B cell (primary cell): ENCODE results near the gene PPP1R12B.

ENCODE experiments used
- EZH2 ChIP-seq: IDR thresholded peaks from 2 replicates; pipeline ENCODE4 v1.6.1; 2012; ENCODE audit warnings: borderline replicate concordance, low read depth, mild to moderate bottlenecking, moderate library complexity, low read length; ENCODE audit not compliant: insufficient read depth, poor library complexity, severe bottlenecking
- TF ChIP-seq, protein P1 (sequence below): fragments of 200-600 bp; IDR thresholded peaks from one replicate; pipeline ENCODE4 v1.8.0; 2022; ENCODE audit warnings: antibody characterized with exemption, mild to moderate bottlenecking

DNA sequence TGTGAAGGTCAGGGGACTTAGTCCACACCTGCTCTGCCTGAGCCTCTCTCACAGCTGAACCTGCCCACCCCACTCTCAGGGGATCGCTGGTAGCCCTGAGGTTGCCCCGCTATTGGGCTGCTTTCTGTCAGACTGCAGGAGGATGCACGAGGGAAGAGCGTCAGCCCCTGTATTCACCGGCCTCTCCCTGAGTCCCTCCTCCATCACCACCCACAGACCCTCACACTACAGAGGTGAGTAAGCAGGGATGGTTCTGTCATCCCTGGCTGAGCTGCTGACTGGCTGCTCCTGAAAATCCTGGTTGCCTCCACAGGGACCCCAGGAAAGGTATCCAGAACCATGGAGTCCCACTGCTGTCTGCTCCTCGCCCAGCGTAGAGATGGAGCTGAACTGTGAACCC lies 243.0 kb downstream of the PPP1R12B start:
- TF ChIP-seq, protein P1, sequence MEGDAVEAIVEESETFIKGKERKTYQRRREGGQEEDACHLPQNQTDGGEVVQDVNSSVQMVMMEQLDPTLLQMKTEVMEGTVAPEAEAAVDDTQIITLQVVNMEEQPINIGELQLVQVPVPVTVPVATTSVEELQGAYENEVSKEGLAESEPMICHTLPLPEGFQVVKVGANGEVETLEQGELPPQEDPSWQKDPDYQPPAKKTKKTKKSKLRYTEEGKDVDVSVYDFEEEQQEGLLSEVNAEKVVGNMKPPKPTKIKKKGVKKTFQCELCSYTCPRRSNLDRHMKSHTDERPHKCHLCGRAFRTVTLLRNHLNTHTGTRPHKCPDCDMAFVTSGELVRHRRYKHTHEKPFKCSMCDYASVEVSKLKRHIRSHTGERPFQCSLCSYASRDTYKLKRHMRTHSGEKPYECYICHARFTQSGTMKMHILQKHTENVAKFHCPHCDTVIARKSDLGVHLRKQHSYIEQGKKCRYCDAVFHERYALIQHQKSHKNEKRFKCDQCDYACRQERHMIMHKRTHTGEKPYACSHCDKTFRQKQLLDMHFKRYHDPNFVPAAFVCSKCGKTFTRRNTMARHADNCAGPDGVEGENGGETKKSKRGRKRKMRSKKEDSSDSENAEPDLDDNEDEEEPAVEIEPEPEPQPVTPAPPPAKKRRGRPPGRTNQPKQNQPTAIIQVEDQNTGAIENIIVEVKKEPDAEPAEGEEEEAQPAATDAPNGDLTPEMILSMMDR, result no peak
- no peak for TF ChIP-seq EZH2
